Endothelial cell (in vitro differentiated cells): ENCODE data around the gene AGMAT. TPM values are rescaled to one million over a fixed set of nuclear protein-coding genes. Genes with fewer than 3 reads are reported as not detected.

Experiments used
- DNase-seq: peaks from one replicate; pipeline ENCODE4 v3.0.0; 2021; ENCODE audit warnings: low spot score
- H3K27ac Mint-ChIP-seq: one replicate; pipeline ENCODE4 v1.8.0; 2021; ENCODE audit warnings: mixed read lengths, inconsistent platforms; ENCODE audit not compliant: unreplicated experiment
- H3K27me3 Mint-ChIP-seq: one replicate; pipeline ENCODE4 v1.8.0; 2021; ENCODE audit warnings: mild to moderate bottlenecking, moderate library complexity, mixed read lengths, inconsistent platforms; ENCODE audit not compliant: unreplicated experiment
- H3K36me3 Mint-ChIP-seq: one replicate; pipeline ENCODE4 v1.8.0; 2021; ENCODE audit warnings: mild to moderate bottlenecking, low read depth, mixed read lengths, inconsistent platforms; ENCODE audit not compliant: unreplicated experiment
- H3K4me1 Mint-ChIP-seq: one replicate; pipeline ENCODE4 v1.8.0; 2021; ENCODE audit warnings: mild to moderate bottlenecking, mixed read lengths, inconsistent platforms; ENCODE audit not compliant: unreplicated experiment
- H3K4me3 Mint-ChIP-seq: one replicate; pipeline ENCODE4 v1.8.0; 2021; ENCODE audit warnings: mild to moderate bottlenecking, mixed read lengths, inconsistent platforms; ENCODE audit not compliant: unreplicated experiment
- H3K9me3 Mint-ChIP-seq: one replicate; pipeline ENCODE4 v1.8.0; 2021; ENCODE audit warnings: mixed read lengths, inconsistent platforms; ENCODE audit not compliant: unreplicated experiment
- total RNA-seq: library from RNA; stranded (reverse); fragmentation: NEBNext Ultra II Directional; extraction: Animal tissue kit (Norgen Biotek cat#: 25700); gene quantifications from one replicate; pipeline ENCODE4 v1.2.1, GENCODE V29; 2021; ENCODE audit not compliant: unreplicated experiment
- TF ChIP-seq, protein P1 (sequence below): fragments of 200-600 bp; sonication (generic); IDR thresholded peaks from one replicate; pipeline ENCODE4 v1.5.0; 2021; ENCODE audit warnings: antibody characterized with exemption; ENCODE audit not compliant: unreplicated experiment

AGMAT gene
- total RNA-seq, 1 donor from 2014 or later: 0.18 TPM

DNA sequence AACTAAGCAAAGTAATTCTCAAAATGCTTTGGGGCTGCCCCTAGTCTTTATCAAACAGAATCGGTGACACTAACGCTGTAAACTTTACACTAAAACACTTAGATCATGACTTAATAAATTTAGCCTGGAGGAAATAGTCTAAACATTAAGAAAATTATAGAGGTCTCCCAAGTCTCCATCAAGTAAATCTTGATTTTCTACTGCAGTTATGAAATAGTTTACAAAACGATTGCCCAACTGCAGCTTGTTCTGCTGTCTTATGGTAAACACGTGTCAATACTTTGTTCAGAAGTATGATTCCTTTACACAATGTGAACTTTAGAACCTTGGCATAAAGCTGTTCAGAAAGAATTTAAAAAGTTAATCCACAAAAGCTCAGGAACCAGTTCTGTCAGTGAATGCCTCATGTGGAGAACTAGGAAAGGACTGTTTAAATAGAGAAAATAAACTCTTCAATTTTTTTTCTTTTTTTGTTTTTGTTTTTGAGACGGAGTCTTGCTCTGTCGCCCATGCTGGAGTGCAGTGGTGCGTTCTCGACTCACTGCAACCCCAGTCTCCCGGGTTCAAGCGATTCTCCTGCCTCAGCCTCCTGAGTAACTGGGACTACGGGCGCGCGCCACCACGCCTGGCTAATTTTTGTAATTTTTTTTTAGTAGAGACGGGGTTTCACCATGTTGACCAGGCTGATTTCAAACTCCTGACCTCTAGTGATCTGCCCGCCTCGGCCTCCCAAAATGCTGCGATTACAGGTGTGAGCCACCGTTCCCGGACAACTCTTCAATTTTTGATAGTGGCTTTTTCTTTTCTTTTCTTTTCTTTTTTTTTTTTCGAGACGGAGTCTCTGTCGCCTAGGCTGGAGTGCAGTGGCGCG, 34.0 kb upstream of the AGMAT start:
- H3K4me1 Mint-ChIP-seq: peaks cover 21% of the 10 kb centered on the region

DNA sequence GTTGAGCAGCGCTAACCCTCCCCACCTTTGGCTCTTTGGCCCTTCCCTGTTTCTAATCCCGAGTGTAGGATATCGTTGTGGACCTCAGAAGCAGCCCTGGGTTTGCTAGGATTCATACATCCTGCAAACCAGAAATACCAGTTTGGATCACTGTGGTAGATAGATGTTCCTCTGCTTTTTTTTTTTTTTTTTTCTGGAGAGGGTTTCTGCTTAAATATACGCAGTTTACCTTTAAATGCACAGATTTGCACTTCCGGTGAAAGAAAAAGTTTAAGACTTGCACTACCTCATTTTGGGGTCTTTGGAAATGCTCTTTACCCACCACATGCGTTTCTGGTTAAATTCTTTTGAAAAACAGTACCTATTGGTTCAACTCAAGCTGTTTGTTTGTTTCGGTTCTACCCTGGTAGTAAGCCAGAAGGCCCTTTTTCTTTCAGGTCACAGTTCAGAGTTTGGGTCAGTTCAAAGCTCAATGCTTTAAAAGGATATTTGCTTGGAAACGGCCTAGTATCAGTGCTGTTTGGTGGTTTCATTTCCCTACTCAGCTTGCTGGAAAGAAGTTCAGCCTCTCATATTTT, 33.3 kb upstream of the AGMAT start:
- Mint-ChIP-seq H3K4me1 (peaks cover 21% of the 10 kb centered on the region), H3K9me3 (no peaks in the 10 kb centered on the region), H3K4me3 (peak overlapping the region; percentile 96), H3K27me3 (peaks cover 14% of the 10 kb centered on the region), H3K36me3 (peaks cover 5% of the 10 kb centered on the region), H3K27ac (peak overlapping the region; percentile 75)
- DNase-seq: no peak
- TF ChIP-seq, protein P1, sequence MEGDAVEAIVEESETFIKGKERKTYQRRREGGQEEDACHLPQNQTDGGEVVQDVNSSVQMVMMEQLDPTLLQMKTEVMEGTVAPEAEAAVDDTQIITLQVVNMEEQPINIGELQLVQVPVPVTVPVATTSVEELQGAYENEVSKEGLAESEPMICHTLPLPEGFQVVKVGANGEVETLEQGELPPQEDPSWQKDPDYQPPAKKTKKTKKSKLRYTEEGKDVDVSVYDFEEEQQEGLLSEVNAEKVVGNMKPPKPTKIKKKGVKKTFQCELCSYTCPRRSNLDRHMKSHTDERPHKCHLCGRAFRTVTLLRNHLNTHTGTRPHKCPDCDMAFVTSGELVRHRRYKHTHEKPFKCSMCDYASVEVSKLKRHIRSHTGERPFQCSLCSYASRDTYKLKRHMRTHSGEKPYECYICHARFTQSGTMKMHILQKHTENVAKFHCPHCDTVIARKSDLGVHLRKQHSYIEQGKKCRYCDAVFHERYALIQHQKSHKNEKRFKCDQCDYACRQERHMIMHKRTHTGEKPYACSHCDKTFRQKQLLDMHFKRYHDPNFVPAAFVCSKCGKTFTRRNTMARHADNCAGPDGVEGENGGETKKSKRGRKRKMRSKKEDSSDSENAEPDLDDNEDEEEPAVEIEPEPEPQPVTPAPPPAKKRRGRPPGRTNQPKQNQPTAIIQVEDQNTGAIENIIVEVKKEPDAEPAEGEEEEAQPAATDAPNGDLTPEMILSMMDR: no peak

More for the DNA sequence above, 34.0 kb upstream of the AGMAT start:
- no peak overlapping the region for H3K27ac Mint-ChIP-seq
- peaks cover 5% of the 10 kb centered on the region for H3K36me3 Mint-ChIP-seq
- H3K9me3 Mint-ChIP-seq: no peaks in the 10 kb centered on the region
- H3K27me3 Mint-ChIP-seq: peaks cover 14% of the 10 kb centered on the region
- TF ChIP-seq, protein P1: no peak
- peak overlapping the region; percentile 96 for H3K4me3 Mint-ChIP-seq
- no peak for DNase-seq

DNA sequence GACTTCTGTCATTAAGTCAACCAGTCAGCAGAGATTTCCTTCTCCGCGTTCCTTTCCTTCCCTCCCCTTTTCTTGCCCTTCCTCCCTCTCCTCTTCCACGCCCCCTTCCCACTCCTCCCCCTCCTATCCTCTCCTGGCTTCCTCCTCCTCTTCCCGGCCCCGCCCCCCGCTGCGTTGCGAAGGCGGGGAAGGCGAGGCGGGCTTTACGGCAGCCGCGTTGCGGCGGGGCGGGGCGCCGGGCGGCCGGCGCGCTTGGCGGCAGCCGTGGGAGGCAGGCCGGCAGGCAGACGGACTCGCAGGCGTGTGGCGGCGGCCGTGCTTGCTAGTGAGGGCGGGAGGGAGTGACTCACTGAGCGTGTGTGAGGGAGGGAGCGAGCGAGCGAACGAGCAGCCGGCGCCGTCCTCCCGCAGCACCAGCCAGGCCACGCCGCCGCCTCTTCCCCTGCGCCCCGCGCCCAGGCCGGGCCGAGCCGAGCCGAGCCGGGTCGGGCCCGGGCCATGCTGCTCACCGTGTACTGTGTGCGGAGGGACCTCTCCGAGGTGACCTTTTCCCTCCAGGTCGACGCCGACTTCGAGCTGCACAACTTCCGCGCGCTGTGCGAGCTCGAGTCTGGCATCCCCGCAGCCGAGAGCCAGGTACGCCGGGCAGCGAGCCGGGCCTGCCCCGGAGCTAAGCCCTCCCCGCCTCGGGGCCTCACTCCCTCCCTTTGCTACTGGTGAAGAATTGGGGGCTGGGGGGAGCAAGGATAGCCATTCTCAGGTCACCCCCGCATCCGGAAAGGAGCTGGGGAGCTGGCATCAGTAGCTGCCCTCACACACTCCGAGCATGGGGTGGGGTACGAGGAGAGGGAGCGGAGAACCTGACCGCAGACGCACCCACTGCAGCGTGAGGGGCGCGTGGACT, 32.6 kb upstream of the AGMAT start, which contains the start of gene DDI2:
TSS of gene DDI2 (plus strand) at position 286 of the 904 bp plus-strand sequence. CDS start at position 499, 213 bp downstream.
- peaks cover 21% of the 10 kb centered on the region for H3K4me1 Mint-ChIP-seq
- H3K27me3 Mint-ChIP-seq: peaks cover 12% of the 10 kb centered on the region

DNA sequence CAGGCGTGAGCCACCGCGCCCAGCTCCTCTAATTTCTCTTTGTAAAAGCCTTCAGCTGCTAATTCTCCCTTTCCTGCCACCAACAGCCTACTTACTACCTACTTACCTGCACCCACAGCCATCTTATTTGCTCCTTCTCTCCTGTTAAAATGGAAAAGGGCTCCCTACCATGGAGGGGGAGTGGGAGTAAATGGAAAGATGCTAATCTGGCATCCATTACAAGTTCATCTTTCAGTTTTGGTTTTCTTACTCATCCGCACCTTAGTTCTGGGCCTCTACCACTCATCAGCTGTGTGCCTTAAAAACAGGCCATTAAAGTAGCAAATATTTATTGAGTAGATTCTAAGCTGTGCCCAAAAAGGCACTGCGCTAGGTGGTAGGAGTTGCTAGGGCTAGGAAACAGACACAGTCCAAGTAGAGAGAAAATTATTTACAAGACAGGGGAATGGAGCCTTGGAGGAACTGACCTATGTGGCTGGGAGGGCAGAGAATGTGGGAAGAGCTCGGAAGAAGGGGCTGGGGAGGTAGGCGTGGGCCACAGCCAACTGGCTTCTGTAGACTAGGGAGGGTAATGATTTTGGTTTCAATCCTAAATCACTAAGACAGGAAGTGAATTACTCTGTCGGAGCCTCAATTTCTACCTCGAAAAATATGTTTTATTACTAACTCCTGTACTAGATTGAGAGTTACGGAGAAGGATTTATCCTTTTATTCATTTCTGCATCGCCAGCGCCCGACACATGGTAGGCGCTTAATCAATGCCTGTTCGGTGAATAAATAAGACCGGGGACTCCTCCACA, 31.7 kb upstream of the AGMAT start:
- Mint-ChIP-seq H3K4me3 (peak overlapping the region; percentile 95), H3K9me3 (no peaks in the 10 kb centered on the region), H3K36me3 (peaks cover 5% of the 10 kb centered on the region), H3K27ac (peak overlapping the region; percentile 98), H3K4me1 (peaks cover 21% of the 10 kb centered on the region), H3K27me3 (peaks cover 12% of the 10 kb centered on the region)
- peak; percentile 14 for DNase-seq
- TF ChIP-seq, protein P1: no peak

More for the DNA sequence above, 32.6 kb upstream of the AGMAT start, which contains the start of gene DDI2:
- Mint-ChIP-seq H3K27ac (peak within 1 kb of the TSS; percentile 98), H3K36me3 (peaks cover 5% of the 10 kb centered on the region), H3K9me3 (no peaks in the 10 kb centered on the region), H3K4me3 (peak within 1 kb of the TSS; percentile 96)
- peak; percentile 98 for DNase-seq
- TF ChIP-seq, protein P1: no peak
